HG03064 (cell line): Measurements from ENCODE around the gene RECK.

Experiments used
- ATAC-seq: cut with Tn5 transposase; IDR thresholded peaks from one replicate; pipeline ENCODE4 v1.9.1; 2021; ENCODE audit warnings: low read depth; ENCODE audit not compliant: unreplicated experiment

Gene RECK

DNA sequence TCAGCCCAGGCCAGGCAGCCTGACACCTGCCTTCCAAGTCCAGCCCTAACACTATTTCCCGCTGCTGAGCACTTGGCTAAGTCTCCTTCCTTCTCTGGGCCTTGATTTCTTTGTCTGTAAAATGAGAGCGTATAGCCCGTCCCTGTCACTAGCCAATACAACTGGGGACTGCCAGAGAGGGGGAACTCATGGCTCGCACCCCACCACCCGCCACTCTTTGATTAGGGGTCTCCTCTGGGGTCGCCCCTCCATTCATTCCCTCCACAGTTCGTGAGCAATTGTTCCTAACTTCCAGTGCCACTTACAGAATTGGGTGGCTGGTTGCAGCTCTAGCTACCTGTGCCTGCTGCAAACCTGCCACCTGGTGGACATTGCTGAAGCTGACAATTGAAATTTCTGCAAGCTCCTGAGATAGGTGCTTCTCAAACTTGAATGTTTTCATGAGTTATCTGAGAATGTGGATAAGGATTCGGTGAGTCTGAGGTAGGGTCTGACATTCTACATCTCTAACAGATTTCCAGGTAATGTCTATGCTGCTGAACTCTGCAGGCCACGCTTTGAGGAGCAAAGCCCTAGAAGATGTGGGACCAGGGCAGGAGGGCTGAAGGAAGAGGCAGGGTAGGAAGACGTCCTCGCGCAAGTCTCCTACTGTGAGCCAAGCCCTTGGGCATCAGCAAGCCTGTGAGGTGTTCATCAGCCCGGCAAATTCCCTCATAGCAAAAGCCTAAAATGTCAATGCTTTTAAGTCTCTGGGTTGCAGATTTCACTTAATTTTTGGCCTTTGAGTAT, 13.3 kb upstream of the RECK start:
- no peak for ATAC-seq

GRCh38 chr9:36025746-36026145, 11.0 kb upstream of the RECK start:
- ATAC-seq: no peak

DNA sequence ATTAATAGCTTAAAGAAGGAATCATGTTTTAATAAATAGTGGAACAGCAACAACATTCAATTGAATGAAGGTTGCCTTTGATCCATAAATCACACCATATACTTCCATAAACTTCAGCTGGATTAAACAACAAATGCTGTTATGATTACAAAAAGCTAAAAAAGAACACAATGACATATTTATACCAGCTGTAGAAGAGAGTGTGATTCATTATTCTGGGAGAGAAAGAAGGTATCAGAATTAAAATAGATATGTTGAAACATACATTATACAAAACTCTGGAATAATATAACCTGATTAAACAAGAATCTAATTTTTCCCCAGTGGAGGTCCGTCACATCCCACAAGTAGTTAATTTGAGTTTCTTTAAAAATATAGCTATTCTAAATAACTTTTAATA, 7.5 kb upstream of the RECK start:
- ATAC-seq: no peak

- ATAC-seq: no peak
Measured at GRCh38 chr9:36029765-36030528, 6.8 kb upstream of the RECK start.

- no peak for ATAC-seq
Measured at GRCh38 chr9:36030871-36031270, 5.8 kb upstream of the RECK start.

DNA sequence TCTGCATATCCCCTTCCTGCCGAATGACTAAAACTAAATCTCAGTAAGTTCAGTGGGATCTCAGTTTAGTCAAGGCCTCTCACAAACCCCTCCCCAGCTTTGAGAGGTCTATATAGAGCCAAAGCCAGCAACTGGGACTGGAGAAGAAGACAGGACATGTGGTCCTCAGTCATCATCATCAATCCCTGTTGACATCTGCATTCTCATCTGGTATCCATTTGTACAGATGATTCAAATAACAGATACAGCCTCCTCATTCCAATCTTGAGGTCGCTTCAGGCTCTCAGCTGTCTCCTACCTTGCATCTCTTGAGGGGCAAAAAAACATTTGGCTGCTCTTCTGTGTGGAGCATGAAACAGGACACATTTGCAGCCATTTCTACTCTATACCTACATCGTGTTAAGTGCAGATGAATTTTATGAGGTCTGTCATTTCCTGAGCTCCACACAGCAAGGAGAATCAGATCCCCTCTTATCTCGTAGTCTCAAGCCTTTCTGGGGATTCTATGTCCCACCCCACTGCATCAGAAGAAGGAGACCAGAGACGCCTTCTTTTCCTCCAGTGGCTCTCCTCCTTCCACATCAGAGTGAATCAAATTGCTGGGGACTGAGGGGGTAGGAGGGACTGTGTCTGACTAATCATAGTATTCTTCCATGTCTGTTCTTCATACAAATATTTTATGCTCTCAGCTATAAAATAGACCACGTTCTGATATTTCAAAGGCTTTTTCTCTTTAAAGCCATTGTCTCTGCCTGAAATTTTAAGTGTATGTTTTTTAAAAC, 4.7 kb upstream of the RECK start:
- no peak for ATAC-seq

DNA sequence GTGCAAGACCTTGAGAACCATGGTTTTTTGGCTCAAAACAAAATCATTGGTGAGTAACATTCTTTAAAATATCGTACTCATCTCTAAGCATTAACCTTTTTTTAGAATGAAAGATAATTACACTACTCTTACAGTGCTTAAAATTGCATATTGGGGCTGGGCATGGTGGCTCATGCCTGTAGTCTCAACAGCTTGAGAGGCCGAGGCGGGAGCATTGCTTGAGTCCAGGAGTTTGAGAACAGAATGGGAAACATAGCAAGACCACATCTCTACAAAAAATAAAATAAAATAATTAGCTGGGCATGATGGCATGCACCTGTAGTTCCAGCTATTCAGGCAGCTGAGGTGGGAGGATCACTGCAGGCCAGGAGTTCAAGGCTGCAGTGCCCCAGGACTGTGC, 2.9 kb upstream of the RECK start:
- ATAC-seq: no peak

- ATAC-seq: no peak
Measured at GRCh38 chr9:36034234-36034633, 2.5 kb upstream of the RECK start.

DNA sequence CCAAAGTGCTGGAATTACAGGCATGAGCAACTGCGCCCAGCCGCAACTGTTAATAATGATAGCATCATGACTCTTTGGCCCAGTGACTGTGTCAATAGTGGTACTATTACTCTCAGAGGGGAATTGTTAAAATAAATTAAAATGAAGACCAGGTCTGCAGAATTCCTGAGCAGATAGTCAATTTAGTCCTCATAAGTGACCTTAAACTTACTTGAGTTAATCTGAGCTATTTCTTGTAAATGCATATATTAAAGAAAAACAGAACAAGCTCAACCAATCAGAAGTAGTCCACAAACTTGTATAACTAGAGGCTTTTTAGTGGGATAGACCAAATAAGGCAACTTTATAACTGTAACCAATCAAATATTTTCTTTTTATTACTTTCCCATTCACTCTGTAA, 1.7 kb upstream of the RECK start:
- no peak for ATAC-seq

DNA sequence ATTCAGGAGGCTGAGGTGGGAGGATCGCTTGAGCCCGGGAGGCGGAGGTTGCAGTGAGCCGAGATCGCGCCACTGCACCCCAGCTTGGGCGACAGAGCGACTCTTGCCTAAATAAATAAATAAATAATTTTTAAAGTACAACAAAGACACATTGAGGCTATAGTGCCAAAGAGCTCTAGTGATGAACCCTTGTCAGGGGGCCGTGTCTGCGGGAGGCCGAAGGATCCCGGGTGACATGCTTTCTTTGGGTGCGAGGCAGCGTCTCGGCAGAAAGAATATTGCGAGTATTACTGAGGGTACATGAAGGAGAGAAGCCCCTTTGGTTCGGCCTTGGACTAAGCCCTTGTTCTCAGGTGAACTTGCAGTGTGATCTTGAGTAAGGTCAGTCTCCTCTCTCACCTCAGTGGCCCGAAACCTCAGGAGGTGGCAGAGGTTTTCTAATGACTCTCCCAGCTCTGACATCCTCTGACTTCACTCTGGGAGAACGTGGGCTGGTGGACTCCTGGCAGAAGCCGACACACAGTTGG, 397 bp upstream of the RECK start:
- no peak for ATAC-seq

- no peak for ATAC-seq
Measured at GRCh38 chr9:36037549-36038122, 923 bp downstream of the RECK start.

- ATAC-seq: no peak
Measured at GRCh38 chr9:36039121-36039520, 2.4 kb downstream of the RECK start.

GRCh38 chr9:36039696-36040095, 3.0 kb downstream of the RECK start:
- no peak for ATAC-seq

DNA sequence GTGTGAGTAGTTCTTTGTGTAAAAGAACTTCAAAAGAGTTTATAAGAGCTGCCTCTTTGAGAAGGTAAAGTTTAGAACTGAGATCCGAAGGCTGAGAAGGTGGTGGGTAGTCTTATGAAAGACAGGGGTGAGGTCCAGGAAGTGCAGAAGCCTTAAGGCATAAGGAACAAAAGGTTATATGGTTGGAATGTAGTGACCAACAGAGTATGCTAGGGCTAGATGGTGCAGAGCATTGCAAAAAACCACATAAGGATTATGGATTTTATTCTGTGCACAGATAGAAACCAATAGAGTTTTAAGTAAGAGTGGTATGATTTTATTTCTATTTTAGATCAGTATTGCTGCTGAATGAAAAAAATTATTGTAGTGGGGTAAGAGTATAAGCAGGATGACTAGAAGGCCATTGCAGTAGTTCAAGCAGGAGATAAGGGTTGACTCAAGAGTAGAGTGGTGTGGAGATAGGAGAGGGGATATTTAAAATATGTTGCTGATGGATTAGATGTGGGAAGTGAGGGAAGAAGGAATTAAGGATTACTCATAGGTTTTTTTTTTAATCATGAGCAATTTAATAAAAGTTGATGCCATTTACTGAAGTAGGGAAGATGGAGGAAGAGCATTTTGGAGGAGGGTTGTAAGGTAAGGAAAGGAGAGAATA, 3.7 kb downstream of the RECK start:
- no peak for ATAC-seq

DNA sequence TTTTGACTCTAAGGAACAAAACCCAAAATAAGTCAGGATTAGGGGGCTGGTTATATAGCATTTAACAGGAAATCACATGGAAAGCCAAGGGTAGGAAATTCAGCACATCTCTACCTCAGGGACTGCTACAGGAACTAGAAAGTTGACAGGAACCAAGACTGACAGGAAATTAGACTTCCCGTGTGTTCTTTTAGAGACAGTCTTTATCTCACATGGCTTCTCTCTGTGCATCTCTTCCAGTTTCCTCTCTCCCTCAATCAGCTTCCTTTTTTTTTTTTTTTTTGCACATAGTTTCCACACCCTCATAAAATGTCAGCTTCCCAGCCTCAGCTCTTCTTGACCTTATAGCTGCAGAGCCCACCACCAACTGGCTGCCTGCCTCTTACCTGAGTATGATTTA, 4.8 kb downstream of the RECK start:
- ATAC-seq: no peak

GRCh38 chr9:36045610-36046009, 8.9 kb downstream of the RECK start:
- ATAC-seq: no peak

- no peak for ATAC-seq
Measured at GRCh38 chr9:36046923-36047322, 10.2 kb downstream of the RECK start.

DNA sequence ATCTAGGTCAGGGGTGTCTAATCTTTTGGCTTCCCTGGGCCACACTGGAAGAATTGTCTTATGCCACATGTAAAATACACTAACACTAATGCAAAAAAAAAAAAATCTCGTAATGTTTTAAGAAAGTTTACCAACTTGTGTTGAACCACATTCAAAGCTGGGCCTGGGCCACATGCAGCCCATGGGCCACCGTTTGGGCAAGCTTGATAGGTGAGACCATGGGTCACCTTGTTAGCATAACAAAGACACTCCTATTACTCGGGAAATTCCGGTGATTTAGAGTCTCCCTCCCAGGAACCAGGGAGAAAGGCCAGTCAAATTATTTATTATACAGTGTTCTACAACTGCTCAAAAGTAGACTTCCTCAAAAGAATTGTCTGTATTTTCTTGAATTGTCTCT, 12.7 kb downstream of the RECK start:
- no peak for ATAC-seq

DNA sequence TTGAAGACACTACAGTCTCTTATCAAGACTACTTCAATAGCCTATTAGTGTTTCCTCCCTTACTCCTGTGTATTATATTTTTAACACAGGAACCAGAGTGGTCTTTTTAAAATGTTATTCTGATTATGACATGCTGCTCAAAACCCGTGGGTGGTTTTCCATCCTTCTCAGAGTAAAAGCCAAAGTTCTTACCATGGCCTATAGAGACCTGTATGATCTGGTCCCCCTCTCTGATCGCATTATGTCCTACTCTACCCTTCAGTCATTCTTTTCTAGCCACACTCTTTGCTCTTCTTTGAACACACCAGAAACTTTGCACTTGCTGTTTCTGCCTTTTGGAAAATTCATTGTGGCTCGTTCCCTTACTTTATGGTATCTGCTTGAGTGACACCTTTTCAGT, 13.8 kb downstream of the RECK start:
- ATAC-seq: no peak

GRCh38 chr9:36051317-36051716, 14.6 kb downstream of the RECK start:
- no peak for ATAC-seq
